Subcutaneous abdominal adipose tissue (tissue), 5 donors: Measurements from ENCODE around the gene ZFP1.

ENCODE experiments used
- H3K27ac ChIP-seq: one replicate; pipeline ENCODE4 v1.7.0; 2013; ENCODE audit warnings: low read depth, mild to moderate bottlenecking, inconsistent platforms, low read length, moderate library complexity
- H3K27me3 ChIP-seq, 5 donors: one replicate each; pipeline ENCODE4 v1.7.0; 2013; ENCODE audit warnings: low read length in 5 of 5, inconsistent platforms in 1 of 5; ENCODE audit not compliant: control insufficient read depth in 5 of 5, insufficient read depth in 4 of 5
- H3K36me3 ChIP-seq, 5 donors: one replicate each; pipeline ENCODE4 v1.7.0; 2013; ENCODE audit warnings: low read length in 5 of 5; ENCODE audit not compliant: control insufficient read depth in 5 of 5, insufficient read depth in 5 of 5
- H3K4me1 ChIP-seq, 5 donors: one replicate each; pipeline ENCODE4 v1.7.0; 2013; ENCODE audit warnings: low read length in 5 of 5, mild to moderate bottlenecking in 3 of 5, moderate library complexity in 1 of 5; ENCODE audit not compliant: control insufficient read depth in 5 of 5, insufficient read depth in 5 of 5
- H3K4me3 ChIP-seq, 5 donors: one replicate each; pipeline ENCODE4 v1.7.0; 2013; ENCODE audit warnings: low read length in 5 of 5, low read depth in 1 of 5
- H3K9ac ChIP-seq, 5 donors: one replicate each; pipeline ENCODE4 v1.7.0; 2013; ENCODE audit warnings: low read length in 5 of 5, mild to moderate bottlenecking in 4 of 5, moderate library complexity in 3 of 5
- H3K9me3 ChIP-seq, 5 donors: one replicate each; pipeline ENCODE4 v1.7.0; 2013; ENCODE audit warnings: low read length in 5 of 5; ENCODE audit not compliant: control insufficient read depth in 5 of 5
- donor health status: healthy.
- donor health status: healthy.
- donor health status: healthy.
- donor health status: healthy.
- donor health status: healthy.

Gene ZFP1

DNA sequence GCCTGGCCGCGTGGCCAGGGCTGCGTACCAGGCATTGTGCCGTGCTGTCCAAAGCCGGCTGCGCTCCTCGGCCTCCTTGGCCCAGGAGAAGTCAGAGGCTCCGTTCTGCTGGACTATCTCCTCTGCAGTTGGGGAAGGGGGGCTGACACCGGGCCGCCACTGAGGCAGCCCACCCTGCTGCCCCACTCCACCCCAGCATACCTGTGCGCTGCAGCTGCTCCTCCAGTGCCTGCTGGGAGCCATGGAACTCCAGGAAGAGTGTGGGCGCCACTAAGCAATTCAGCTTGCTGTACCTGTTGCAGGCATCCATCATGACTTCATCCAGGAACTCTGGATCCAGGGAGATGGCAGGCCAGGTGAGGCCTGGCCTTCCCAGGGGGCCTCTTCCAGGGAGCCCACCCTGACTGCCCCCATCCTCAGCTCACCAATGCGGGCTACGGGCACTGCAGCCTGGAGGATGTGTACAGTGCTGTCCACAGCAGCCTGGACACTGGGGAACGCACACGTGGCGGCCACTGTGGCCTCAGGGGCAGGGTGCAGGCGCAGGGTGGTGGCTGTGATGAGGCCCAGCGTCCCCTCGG, 34.7 kb upstream of the ZFP1 start:
- peaks cover 0 to 3% (median 0%) of the 10 kb centered on the region in 5 donors for H3K27me3 ChIP-seq
- no peak overlapping the region for H3K27ac ChIP-seq
- H3K4me3 ChIP-seq: no peak overlapping the region
- no peaks in the 10 kb centered on the region for H3K9me3 ChIP-seq
- peaks cover 7 to 82% (median 66%) of the 10 kb centered on the region in 5 donors for H3K4me1 ChIP-seq
- H3K9ac ChIP-seq: no peak overlapping the region
- peaks cover 0 to 6% (median 0%) of the 10 kb centered on the region in 5 donors for H3K36me3 ChIP-seq

DNA sequence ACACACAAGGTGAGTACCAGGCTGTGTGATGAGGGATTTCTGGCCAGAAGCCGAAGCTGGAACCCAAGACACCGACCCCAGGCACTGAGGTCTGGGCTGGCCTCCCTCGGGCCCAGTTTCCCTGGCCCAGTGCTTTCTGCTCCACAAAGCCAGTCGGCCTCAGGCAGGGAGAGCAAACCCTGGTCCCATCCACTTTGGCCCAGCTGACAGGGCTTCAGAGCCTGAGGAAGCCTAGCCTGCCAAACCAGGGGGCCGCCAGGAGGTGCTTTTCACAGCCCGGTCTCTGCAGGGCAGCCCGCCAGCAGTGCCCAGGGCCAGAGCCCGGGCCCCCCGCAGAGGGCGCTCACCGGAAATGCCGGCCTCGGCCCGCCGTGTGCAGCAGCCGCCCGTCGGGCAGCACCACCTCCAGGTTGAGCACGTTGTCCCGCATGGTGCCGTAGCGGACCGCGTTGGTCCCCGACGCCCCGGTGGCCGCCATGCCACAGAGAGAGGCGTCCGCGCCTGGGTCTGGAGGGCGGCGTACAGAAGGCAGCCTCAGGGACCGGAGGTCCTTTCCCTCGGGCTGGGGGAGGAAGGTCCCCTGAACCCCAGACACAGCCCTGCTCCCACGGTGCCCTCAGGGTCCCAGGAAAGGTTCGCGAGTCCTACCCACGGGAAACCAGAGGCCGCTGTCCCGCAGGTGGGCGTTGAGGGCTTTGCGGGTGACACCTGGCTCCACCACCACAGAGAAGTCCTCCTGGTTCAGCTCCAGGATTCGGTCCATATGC, 34.0 kb upstream of the ZFP1 start:
- no peak overlapping the region for H3K27ac ChIP-seq
- H3K27me3 ChIP-seq: peaks cover 0 to 3% (median 0%) of the 10 kb centered on the region in 5 donors
- peaks cover 0 to 6% (median 0%) of the 10 kb centered on the region in 5 donors for H3K36me3 ChIP-seq
- no peaks in the 10 kb centered on the region for H3K9me3 ChIP-seq
- no peak overlapping the region for H3K4me3 ChIP-seq
- H3K9ac ChIP-seq: no peak overlapping the region
- peaks cover 7 to 74% (median 58%) of the 10 kb centered on the region in 5 donors for H3K4me1 ChIP-seq

DNA sequence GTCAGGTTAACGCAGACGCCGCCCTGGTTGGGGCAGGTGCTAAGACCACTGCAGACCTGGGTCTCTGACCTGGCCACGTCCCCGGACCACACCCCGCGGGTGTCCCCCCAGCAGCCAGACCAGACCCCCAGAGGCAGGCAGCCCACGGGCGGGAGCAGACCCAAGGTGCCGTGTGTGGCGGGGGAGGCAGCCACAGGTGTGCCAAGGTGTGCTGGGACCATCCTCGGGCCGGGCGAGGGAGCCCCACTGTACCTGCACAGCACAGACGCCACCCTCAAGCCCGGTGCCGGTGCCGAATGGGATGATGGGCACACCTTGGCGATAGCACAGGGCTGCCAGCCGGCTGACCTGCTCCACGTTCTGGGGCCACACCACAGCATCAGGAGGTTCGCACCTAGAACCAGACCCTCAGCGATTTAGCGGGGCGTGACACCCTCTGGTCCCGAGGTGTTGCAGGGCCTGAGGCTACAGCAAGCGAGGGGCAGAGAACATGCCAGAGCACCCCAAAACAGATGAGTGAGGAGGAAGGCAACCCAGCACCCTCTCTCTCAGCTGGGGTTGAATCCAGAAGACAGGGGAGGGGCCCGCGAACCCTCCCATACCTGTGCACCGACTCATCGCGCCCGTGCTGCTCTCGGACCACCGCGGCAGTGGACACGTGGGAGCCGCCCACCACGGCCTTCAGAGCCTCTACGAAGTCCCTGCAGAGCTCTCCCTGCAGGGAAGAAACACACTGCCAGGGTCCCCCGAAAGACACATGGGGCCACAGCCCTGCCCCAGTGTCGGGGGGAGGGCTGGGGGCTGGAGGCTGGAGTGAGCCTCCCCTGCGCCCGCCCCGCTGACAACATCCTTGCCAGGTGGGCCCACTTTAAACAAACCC, 33.1 kb upstream of the ZFP1 start:
- Histone ChIP-seq H3K27ac (peak overlapping the region; percentile 10), H3K9me3 (no peaks in the 10 kb centered on the region), H3K27me3 (peaks cover 0 to 3% (median 0%) of the 10 kb centered on the region in 5 donors), H3K4me3 (peak overlapping the region in 1 of 5 donors; percentile 84), H3K4me1 (peaks cover 3 to 66% (median 50%) of the 10 kb centered on the region in 5 donors), H3K9ac (peak overlapping the region in 2 of 5 donors; percentile 6 to 26), H3K36me3 (peaks cover 0 to 6% (median 0%) of the 10 kb centered on the region in 5 donors)

DNA sequence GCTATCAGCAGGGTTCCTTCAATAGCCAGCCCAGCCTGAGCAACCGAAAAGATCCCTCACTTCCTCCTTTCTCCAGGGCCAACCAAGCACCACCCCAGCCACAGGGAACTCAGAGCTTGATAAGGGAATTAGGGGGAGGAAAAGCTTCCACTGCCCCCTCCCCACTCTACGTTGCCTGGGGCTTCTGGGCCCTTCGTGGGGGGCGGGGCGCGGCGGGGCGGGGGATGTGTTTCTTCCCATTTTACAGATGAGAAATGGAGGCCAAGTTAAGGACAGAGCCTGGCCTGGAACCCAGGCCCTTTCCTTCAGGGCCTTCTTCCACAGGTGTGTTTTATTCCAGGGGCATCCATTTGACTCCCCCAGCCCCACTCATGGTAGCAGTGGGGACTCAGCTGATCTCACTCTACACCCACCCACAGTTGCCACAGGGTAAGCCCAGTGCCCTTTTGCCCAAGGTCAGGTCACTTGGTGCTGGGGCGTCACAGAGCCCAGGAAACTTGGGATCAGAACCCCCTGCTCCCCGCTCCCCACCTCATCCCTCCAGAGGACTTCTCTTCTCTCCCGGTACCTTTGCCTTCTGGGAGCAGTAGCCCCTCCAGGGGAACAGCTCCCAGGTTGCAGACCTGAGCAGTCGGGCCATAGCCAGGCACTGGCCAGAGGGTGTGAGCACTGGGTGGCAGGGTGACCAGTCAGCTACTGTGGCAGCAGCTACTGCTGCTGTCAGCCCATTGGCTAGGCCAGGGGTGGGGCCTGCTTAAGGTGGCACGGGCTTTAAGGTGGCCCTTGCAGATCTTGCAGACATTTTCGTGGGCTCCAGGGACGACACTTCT, 32.0 kb upstream of the ZFP1 start, which contains the start of gene LDHD:
LDHD (minus strand) TSS at position 700 of the 830 bp plus-strand sequence; CDS start at position 640, 60 bp downstream.
- H3K27me3 ChIP-seq: peaks cover 0 to 3% (median 0%) of the 10 kb centered on the region in 5 donors
- H3K4me1 ChIP-seq: peaks cover 2 to 55% (median 39%) of the 10 kb centered on the region in 5 donors
- peak within 1 kb of the TSS; percentile 41 for H3K27ac ChIP-seq
- H3K9me3 ChIP-seq: no peaks in the 10 kb centered on the region
- H3K9ac ChIP-seq: peak within 1 kb of the TSS; percentile 56 to 82 (median 64)
- H3K4me3 ChIP-seq: peak within 1 kb of the TSS; percentile 51 to 90 (median 84)
- peaks cover 0 to 6% (median 0%) of the 10 kb centered on the region in 5 donors for H3K36me3 ChIP-seq

DNA sequence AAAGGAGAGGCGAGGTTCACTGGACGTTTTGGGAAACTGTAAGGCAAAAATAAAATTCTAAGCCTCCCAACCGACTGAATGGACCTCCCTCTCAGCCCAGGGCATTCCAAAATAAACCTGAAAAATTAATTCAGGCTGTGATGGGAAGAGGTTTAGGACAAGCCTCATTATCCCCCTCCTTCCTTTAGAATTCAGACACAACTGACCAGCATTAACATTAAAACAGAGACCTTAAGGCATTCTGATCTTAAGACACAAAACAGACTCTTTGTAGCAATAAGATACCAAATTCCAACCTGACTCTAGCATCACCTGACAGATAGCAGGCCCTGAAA, 31.4 kb upstream of the ZFP1 start:
- Histone ChIP-seq H3K27me3 (peaks cover 0 to 3% (median 0%) of the 10 kb centered on the region in 5 donors), H3K27ac (no peak overlapping the region), H3K9me3 (peaks cover 0 to 5% (median 2%) of the 10 kb centered on the region in 5 donors), H3K36me3 (peaks cover 0 to 6% (median 0%) of the 10 kb centered on the region in 5 donors), H3K9ac (peak overlapping the region in 2 of 5 donors; percentile 59 to 64), H3K4me1 (peaks cover 2 to 50% (median 33%) of the 10 kb centered on the region in 5 donors), H3K4me3 (peak overlapping the region in 4 of 5 donors; percentile 51 to 90 (median 78))

DNA sequence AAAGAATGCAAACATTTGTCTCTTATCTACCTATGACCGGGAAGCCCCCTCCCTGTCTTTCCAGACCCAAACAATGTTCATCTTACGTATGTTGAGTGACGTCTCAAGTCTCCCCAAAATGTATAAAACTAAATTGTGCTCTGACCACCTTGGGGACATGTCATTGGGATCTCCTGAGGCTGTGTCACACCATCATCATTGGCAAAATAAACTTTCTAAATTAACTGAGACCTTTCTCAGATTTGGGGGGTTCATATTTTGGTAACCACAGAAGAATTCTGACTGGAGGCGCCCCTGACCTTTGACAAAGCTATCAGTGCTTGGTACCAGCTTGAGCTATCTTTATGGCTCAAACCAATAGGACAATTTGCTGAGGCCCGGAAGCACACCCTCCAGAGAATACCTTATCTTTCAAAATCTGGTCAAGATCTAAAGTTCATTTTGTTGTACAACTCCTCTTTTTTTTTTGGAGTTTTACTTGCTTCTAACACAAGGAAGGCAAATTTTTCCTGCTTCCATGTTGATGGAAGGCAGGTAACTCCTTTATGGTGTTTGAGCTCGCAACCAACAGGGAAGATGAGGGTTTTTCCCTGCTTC, 29.3 kb upstream of the ZFP1 start:
- H3K9ac ChIP-seq: no peak overlapping the region
- no peaks in the 10 kb centered on the region for H3K36me3 ChIP-seq
- no peak overlapping the region for H3K4me3 ChIP-seq
- no peaks in the 10 kb centered on the region for H3K27me3 ChIP-seq
- H3K9me3 ChIP-seq: peaks cover 0 to 11% (median 6%) of the 10 kb centered on the region in 5 donors
- H3K4me1 ChIP-seq: peaks cover 0 to 29% (median 22%) of the 10 kb centered on the region in 5 donors
- no peak overlapping the region for H3K27ac ChIP-seq

DNA sequence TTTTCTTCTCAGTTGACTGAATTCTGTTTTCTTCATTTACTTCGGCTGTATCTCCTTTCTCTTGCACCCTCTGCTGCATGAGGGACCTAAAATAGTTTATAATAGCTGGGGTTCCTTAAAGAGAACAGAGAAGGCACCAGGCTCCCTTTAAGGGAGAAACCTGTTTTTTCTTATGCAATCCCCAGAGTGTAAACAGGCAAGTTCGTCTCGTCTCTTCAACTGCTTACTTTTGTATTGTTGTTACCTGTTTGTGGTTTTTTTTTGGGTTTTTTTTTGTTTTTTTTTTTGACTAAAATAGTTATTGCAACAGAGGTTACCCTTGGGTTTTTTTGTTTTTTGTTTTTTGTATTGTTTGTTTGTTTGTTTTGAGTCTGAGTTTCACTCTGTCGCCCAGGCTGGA, 28.1 kb upstream of the ZFP1 start:
- peaks cover 0 to 11% (median 6%) of the 10 kb centered on the region in 5 donors for H3K9me3 ChIP-seq
- H3K27me3 ChIP-seq: no peaks in the 10 kb centered on the region
- H3K36me3 ChIP-seq: no peaks in the 10 kb centered on the region
- no peak overlapping the region for H3K9ac ChIP-seq
- peaks cover 0 to 17% (median 14%) of the 10 kb centered on the region in 5 donors for H3K4me1 ChIP-seq
- no peak overlapping the region for H3K4me3 ChIP-seq
- no peak overlapping the region for H3K27ac ChIP-seq

DNA sequence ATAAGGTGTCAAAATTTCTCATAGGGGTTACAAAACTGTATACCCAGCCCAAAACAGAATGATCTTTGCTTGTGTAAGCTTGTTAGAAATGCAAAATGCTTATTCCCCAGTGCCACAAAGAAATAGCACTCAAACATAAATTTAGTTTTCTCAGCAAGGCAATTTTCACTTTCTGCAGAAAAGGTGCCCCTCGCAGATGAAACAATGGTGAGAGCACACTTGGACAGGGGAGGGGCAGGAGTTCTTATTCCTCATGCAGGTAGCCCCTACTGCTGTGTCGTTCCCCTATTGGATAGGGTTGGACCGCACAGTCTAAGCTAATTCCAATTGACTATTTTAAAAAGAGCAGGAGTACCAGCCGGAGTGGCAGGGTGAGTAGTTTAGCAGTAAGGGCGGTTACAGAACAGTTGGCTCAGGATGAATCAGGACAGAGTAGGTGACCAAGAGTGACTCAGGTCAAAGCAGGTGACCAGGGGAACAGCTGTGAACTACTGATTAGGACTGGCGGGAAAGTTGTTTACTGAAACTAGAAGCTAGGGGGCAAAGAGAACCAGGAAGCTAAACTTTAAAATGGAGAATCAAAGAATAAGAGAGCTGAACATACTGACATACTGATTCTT, 26.3 kb upstream of the ZFP1 start:
- H3K9ac ChIP-seq: no peak overlapping the region
- no peak overlapping the region for H3K27ac ChIP-seq
- no peaks in the 10 kb centered on the region for H3K36me3 ChIP-seq
- no peaks in the 10 kb centered on the region for H3K27me3 ChIP-seq
- H3K4me1 ChIP-seq: peaks cover 0 to under 1% (median 0%) of the 10 kb centered on the region in 5 donors
- no peak overlapping the region for H3K4me3 ChIP-seq
- H3K9me3 ChIP-seq: peaks cover 0 to 11% (median 6%) of the 10 kb centered on the region in 5 donors
